ENCODE results near the gene TIMM10B.

GRCh38 chr11:6488821-6489220 lies 7.5 kb downstream of the TIMM10B start:
- TF ChIP-seq CTCF (IDR thresholded peaks at IDR 0.05; ENCODE audit: low read depth, low read length, poor library complexity, severe bottlenecking) (no peak), EZH2phosphoT487 (IDR thresholded peaks at IDR 0.05; ENCODE audit: borderline replicate concordance, low read length) (no peak)
